Forelimb muscle (tissue), 1 donor: Measurements from ENCODE around the gene ALKBH5. TPM values are rescaled to one million over a fixed set of nuclear protein-coding genes. Genes with fewer than 3 reads are reported as not detected.

Source experiments
- DNase-seq: peaks from one replicate; pipeline ENCODE4 v3.0.0-alpha.2; 2013; ENCODE audit warnings: low read depth
- polyA plus RNA-seq: library from polyadenylated mRNA; unstranded; fragments of 120-200 nt; gene quantifications from one replicate; pipeline ENCODE4 v1.2.1, GENCODE V29; 2013; ENCODE audit not compliant: insufficient read length

The ALKBH5 gene
- polyA plus RNA-seq, 1 donor: 62.8 TPM

DNA sequence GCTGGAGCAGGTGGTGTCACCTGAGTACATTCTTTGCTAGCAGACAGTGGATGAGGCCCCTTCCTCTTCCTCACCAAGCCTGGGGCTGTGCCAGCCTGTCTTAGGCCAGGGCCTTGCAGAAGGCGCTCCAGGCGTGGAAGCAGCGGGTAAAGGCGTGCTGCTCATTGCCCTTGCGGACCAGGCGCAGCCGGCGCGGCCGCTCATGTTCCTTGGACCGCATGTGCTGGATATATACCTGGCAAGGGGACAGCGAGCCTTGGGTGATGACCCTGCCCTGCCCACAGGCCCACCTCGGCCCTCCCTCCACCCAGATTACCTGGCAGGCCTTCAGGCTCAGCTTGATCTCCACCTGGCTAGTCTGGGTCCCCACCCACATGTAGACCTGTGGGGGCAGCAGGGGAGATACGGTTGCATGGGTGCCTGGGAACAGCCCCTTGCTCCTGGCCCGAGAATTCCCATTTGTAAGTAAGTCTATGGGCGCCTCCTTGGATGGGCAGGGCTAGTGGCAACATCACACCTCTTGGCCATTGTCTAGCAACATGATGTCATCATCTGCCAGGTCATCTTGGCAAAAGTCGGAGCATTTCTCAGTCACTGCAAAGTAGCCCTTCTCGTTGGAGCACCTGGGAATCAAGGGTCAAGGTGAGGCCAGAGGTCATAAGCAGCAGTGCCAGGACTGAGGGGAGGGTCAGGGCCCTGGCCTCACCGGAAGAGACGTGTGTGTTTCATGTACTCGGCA lies 61.6 kb downstream of the ALKBH5 start:
- DNase-seq: no peak

DNA sequence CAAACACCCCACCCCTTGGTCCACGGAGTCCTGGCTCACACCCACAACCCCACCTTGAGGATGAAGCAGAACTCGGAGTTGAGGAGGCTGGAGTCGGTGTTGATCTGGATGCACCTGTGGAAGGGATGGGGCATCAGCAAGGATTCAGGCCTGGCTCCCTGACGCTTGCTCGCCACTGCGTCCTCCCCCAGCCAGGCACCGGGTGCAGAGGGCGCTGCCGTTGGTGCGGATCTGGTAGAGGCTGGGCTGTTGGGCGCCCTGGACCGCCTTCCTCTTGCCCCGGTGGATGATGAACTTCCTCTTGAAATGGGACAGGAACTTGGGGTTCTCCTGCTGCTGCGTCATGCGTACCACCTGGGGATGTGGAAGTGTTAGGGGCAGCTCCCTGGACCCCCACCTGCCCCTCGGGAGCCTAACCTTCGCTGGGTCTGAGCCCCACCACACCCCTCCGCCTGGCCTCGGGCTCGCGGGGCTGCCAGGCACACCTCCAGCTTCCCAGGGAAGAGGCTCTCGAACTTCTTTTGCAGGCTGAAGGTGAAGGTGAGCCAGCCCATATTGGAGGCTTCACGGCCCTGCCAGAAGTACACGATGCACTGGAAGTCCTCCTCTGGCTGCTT lies 62.6 kb downstream of the ALKBH5 start:
- no peak for DNase-seq

DNA sequence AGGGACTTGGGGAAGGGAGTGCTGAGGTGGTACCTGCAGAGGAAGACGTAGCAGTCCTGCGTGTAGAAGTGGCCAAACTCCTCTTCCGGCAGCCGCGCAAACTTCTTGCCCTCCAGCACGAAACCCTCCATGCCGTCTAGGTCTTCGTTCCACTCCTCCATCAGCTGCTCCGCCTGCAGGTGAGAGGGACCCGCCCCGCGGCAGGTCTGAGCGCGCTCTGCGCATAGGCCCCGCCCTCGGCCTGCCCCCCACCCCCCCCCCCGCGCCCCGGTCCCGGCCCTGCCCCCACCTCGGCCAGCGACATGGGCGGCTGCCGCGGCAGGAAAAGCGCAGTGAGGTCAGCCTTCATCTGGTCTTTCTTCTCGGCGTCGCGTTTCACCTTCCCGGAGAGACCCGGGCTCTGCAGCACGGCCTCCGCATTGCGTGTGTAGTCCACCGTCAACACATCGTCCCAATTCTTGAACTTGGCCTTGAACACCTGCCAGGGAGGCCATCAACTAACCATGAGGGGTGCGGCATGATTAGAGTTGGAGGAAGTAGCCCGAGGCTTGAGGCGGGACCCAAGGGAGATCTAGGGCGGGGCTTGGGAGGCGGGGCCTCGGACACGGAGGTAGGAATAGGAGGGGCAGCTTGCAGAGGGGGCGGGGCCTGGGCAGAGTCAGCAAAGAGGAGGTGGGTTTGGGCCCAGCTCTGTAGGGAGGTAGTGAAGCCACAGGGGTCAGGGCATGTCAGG lies 63.4 kb downstream of the ALKBH5 start:
- DNase-seq: no peak

DNA sequence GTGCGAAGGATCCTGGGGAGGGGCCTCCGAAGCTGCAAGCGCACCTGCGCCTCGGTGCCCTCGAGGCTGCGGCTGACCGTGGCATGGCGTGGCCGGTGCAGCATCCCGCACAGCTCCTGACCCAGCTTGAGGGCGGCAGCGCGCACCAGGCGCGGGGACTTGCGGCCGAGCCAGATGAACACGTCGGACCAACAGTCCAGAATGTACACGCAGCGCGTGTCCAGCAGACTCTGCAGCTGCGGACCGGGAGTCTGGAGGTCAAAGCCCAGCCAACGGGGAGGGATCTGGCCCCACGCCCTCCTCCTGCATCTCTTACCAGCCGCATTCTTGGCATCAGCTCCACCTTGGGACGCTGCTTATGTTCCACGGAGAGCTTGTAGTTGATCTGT lies 64.0 kb downstream of the ALKBH5 start:
- no peak for DNase-seq

DNA sequence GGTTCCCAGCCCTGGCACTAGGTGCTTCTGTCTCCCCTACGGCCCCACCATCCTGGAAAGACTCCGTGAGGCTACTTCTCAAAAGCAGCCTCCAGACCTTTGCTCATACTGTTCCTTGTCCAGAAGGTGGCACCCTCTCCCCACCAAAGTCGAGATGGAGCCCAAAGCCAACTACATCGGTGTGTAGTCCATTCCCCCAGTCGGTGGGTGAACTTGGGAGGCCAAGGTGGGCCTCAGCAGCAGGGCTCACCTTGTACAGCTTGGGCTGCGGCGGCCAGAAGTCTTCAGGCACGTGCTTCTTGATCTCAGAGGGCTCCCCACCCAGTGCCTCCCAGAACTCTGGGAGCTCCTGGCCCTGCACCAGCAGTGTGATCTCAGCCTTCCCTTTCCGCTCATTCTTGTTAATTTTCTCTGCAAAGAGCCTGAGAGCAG lies 64.7 kb downstream of the ALKBH5 start:
- no peak for DNase-seq

DNA sequence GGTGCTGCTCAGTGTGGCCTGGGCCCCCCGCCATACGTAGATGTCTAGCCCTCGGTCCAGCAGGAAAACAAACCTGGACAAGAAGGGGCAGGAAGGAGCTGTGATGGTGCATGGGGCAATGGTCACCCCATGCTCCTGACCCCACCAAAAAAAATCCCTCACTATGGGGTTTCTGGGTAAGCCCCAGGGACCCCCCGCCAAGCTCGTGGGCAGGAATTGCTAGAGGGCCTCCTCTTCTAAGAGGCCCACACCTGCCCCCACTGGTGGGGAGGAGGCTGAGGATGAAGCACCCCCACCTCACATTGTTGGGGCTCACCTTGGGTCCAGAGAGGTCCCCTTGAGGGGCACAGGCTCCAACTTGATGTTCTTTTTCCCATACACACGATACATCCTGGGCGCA lies 65.2 kb downstream of the ALKBH5 start:
- DNase-seq: no peak

DNA sequence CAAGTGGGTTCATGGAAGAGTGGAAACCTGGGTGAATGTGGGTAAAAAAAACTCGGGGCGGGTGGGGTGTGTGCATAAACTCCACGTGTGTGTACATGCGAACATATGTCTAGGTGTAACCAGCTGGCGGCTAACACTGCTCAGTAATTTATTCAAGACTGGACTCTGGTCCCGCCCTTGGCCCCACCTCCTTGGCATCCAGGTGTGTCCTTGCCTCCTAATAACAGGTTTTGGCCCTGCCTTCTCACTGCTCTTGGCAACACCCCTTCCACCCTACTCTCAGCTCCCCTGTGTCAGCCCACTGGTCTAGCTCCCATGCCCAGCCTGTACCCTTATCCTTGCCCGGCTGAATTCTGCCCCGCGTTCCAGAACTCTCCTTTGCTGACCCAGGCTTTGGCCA lies 66.6 kb downstream of the ALKBH5 start:
- no peak for DNase-seq

DNA sequence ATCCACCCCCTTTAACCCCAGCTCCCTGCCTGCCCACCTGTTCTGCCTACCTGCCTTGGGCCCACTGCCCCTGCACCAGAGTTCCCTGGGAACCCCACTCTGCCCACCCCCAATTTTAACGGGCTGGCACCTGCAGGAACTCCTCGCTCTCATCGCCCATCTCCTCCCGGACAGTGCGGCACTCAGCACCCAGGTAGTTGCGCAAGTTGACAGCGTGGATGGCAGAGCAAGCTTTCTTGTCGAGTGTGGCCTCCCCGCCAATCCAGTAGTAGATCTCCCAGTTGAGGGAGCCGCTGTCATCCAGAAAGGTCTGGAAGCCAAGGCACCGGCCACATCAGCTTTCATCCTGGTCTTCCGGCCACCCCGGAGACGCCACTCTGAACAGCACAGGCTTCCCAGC lies 67.1 kb downstream of the ALKBH5 start:
- DNase-seq: no peak

DNA sequence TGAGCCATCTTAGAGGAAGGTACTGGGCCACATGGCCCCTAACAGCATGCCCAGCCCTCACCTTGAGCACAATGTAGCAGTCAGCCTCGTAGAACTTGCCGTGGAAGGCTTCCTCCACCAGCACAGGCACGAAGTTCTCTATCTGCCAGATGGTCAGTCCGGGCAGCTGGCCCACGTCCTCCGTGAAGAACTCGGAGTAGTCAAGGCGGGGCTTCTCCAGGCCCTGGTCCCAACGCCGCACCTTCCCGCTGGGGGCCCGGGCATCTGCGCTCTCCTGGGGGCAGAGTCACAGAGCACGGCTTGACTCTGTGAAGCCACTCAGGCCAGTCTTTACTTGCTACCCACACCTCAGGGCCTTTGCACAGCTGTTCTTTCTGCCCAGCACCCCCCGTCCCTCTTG lies 67.6 kb downstream of the ALKBH5 start:
- no peak for DNase-seq

DNA sequence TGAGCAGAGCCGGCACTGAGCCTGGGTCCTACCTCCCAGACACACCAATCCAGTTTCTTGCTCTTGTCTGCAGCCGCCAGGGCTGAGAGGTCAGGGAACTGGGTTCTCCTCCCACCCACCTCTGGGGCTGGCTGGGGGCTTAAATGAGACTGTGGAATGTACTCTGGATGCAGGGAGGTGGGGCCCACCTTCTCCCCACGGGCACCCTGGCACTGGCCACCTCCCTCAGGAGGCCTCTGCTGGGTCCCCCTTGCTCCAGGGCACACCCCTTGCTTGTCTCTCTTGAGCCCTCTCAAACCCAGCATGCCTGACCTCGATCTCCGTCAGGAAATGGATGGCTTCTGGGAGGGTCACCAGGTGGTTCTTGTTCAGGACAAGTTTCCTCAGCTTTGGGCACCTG lies 68.5 kb downstream of the ALKBH5 start:
- no peak for DNase-seq

DNA sequence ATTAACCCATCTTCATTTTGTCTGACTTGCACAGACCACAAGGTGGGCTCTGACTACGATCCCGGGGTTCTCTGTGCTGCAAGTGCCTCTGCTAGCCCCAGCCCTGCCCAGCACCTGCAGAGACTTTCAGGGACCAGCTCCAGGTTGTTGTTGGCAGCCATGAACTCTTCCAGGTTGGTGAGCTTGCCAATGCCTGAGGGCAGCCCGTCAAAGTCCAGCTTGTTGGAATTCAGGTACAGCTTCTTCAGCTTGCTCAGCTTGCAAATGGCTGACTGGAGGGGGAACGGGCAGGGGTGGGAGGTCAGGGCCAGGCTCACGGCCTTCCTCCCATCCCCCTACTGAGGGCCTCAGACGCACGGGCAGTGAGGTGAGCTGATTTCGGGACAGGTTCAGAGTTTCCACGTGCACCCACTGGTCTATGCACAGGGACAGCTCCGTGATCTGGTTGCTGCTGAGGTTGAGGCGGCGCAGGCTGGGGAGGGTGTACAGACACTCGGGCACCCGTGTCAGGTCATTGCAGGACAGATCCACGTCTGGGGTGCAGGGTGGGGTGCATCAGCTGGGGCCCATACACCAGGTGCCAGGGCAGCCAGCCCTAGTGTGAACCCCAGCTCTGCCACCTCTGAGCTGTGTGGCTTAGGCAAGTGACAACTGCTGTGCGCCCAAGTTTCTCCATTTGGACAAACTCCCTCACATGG lies 69.7 kb downstream of the ALKBH5 start:
- DNase-seq: no peak

DNA sequence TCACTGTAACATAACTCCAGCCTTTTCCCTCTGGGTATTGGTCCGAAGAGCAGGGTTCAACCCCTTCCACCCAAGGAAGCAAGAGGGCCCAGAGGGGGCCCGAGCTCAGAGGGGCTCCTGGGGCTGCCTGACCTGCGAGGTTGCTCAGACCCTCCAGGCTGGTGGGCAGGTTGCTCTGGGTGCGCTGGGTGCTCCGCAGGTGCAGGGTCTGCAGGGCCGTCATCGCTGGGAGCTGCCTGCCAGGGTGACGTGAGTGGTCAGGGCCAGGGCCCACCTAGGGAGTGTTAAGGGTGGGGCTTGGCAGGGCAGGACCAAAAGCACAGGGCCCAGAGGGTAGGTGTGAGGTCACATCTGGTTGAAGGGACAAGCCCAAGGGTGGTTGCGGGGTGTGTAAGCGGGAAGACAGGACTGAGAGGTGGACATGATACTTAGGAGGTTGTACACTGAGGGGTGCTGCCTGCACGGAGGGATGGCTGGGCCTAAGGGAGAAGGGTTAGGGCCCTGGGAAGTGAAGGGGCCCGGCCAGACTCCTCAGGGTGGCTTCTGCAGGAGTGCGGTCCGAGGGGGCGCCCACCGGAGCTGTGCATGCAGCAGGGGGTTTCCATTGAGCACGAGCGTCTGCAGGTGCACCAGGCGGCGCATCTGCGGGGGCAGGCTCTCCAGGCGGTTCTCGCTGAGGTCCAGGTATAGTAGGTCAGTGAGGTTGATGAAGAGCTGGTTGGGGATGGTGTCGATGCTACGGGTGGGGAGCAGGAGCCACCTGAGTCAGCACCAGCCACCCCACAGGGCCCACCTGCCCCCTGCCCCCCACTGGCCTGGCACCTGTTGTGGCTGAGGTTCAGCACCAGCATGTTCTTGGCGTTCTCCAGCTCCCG lies 70.6 kb downstream of the ALKBH5 start:
- DNase-seq: no peak

DNA sequence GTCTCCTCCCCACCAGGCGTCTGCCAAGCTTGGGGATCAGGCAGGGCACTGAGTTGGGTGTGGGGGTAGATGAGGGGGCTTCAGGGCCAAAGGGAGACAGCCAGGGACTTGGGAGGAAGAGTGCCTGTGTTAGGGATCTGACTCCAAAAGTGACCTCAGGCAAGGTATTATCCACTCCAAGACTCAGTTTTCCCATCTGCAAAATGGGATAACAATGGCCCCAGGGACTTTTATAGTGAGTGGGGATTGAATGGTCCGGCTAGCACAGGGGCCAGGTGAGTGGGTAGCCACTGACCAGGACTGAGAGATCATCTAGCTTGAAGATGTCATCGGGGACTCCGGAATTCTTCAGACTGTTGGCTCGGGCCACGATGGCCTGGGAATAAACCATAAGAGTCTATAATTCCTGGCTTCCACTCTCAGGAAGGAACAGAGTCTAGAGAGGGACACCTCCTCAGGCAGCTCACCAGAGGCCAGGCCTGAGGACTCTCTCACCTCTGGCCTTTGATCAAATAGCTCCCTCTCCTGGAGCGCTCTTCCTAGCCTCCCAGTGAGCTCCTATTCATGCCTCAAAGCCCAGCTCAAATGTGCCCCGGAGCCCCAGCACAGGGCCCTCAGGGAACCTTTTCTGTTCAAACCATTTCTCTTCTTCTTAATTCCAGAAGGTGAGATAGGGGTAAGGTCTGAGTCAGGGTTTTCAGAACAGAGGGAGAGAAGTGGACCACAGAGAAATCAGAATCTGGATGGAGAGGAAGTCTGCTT lies 71.4 kb downstream of the ALKBH5 start:
- DNase-seq: no peak

DNA sequence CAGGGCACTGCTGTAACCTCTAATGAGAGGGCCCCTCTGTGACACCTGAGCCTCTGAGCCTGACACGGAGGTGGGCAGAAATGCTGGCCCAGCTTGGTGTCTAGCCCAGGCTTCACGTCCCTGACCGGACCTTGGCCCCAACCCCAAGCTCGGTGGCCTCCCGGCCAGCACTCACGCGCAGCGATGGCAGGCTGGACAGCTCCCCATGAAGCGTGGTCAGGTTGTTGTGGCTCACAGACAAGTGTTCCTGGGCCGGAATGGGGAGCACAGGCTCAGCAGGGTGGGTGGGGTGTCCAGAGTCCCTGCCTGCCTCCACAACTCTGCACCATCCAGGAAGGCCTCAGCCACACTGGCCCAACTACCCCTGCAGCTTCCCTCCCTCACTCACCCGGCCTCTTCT lies 72.7 kb downstream of the ALKBH5 start:
- no peak for DNase-seq

DNA sequence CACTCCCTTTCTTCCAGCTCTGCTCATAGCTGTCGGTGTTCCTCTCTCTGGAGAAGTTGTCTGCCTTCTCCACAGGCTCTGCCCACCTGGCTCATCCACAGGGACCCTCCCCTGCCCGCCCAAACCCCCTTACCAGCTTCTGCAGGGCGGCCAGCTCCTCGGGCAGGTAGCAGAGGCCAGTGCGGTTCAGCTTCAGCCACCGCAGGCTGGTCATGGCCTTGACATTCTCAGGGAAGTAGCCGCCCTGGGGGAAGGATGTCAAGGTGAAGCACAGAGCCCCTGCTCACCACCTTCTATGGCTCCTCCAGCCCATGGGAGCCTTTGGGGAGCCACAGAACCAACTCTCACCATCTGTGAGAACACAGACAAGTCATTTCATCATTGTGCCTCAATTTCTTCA lies 73.1 kb downstream of the ALKBH5 start:
- DNase-seq: no peak

DNA sequence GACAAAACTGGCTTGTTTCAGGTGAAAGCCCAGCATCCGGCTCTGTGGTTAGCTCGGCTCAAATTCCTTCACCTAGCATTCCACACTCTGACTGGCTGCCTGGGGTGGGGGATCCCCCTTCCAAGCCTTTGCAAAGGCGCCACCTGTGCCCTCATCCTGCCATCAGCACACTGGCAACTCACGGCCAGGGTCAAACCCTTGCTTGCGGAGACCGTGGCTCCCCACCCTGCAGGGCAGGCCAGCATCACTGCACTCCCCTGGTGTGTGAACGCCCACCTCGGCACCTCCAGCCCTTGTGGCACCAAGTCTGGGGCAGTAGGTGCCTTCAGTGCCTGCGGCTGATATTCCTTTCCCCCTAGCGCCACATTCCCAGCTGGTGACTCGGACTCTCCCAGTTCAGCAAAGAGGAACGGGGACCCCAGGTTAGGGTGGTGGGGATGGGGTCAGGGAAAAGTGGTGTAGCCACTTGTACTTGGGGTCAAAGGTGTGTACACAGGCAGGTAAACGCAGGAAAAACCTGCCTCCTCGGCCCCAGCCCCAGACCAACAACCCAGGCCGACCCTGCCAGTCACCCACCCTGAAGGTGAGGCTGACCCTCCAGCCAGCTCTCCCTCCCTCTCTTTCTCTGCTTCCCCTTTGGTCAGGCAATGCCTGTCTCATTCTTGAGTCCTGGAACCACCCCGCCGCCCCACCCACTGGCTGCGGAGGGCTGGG lies 73.8 kb downstream of the ALKBH5 start:
- no peak for DNase-seq

DNA sequence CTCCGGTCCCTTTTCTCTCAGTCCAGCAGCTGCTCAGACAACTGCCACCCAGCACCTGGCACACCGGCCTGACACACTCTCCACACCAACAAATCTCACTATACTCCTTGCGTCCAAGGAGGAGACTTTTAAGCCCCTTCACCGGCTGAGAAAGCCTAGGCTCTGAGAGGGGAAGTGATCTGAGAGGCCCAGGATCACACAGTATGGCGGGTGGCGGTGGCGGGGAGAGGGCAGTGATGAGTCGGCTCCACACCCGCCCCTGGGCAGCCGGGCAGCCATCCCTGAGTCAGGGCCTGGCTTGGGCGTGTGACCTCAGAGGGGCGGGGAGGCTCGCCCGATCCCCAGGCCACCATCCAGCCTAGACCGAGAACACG lies 74.3 kb downstream of the ALKBH5 start:
- DNase-seq: no peak

DNA sequence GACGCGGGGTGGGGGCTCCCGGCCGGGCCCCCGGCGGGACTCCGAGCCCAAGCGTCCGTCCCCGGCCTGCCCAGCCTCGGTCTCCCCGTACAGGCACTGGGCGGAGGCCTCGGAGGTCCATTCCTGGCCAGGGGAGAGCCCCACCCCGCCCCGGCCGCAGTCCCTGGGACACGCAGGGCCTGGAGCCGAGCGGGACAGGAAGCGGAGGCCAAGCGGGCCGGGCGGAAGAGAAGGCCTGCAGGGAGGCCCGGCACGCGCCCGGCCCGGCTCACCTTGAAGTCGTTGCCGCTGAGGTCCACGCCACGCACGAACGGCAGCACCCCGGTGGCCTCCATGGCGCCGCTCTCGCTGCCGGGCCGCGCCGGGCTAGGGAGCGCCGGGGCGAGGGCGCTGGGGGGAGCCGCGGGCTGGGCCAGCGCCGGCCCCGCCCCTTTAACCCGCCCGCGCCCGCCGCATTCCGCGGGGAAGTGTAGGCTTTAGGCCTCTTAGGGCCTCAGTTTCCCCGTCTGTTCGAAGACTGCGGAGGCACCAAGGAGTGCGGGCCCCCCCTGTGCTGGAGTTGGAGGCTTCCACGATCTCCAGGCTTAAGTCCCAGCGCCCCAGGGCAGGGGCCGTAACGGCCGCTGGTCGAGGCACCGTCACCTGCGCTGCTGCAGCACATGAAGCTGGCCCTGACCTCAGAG lies 74.9 kb downstream of the ALKBH5 start, which contains the start of gene FLII:
TSS of gene FLII (minus strand) at position 383 of the 683 bp plus-strand sequence. CDS start at position 335, 48 bp downstream.
- no peak for DNase-seq
